Neuron (in vitro differentiated cells): ENCODE measurements around the gene CDC14A.
"Not testable (repeated sequence)": the region's sequence is repeated elsewhere in the genome, so short reads cannot be mapped to it uniquely, and the experiment has no call there.

Experiments used
- H2AFZ ChIP-seq: one replicate; pipeline ENCODE4 v1.6.1; 2013; ENCODE audit warnings: low read depth, mild to moderate bottlenecking, inconsistent platforms, low read length, moderate library complexity
- H3K27me3 ChIP-seq: one replicate; pipeline ENCODE4 v1.6.1; 2013; ENCODE audit warnings: low read length; ENCODE audit not compliant: insufficient read depth
- H3K36me3 ChIP-seq: one replicate; pipeline ENCODE4 v1.6.1; 2013; ENCODE audit warnings: low read length; ENCODE audit not compliant: insufficient read depth
- H3K4me1 ChIP-seq: one replicate; pipeline ENCODE4 v1.6.1; 2013; ENCODE audit warnings: low read length; ENCODE audit not compliant: insufficient read depth
- H3K4me3 ChIP-seq: 2 replicates; pipeline ENCODE4 v1.5.1; 2013; ENCODE audit warnings: mild to moderate bottlenecking, low read length, moderate library complexity
- H3K9me3 ChIP-seq: one replicate; pipeline ENCODE4 v1.6.1; 2013; ENCODE audit warnings: low read length

Gene CDC14A

GRCh38 chr1:100322436-100323211 is 29.7 kb upstream of the CDC14A start:
- H3K4me3 ChIP-seq = no peak overlapping the region
- H3K36me3 ChIP-seq = no peaks in the 10 kb centered on the region

GRCh38 chr1:100323419-100324106 is 28.7 kb upstream of the CDC14A start:
- no peak overlapping the region for H2AFZ ChIP-seq
- no peaks in the 10 kb centered on the region for H3K27me3 ChIP-seq
- no peaks in the 10 kb centered on the region for H3K36me3 ChIP-seq
- H3K4me1 ChIP-seq = no peaks in the 10 kb centered on the region
- H3K9me3 ChIP-seq = no peaks in the 10 kb centered on the region
- no peak overlapping the region for H3K4me3 ChIP-seq

More at GRCh38 chr1:100322436-100323211, 29.7 kb upstream of the CDC14A start:
- H2AFZ ChIP-seq = no peak overlapping the region
- H3K4me1 ChIP-seq = no peaks in the 10 kb centered on the region
- H3K27me3 ChIP-seq = no peaks in the 10 kb centered on the region
- H3K9me3 ChIP-seq = no peaks in the 10 kb centered on the region

- Histone ChIP-seq H2AFZ (no peak overlapping the region), H3K4me3 (no peak overlapping the region), H3K27me3 (no peaks in the 10 kb centered on the region), H3K4me1 (no peaks in the 10 kb centered on the region), H3K36me3 (no peaks in the 10 kb centered on the region), H3K9me3 (no peaks in the 10 kb centered on the region)
Measured at GRCh38 chr1:100325415-100326324, 26.6 kb upstream of the CDC14A start.

GRCh38 chr1:100326325-100326670 is 26.0 kb upstream of the CDC14A start:
- H3K4me1 ChIP-seq, H3K9me3 ChIP-seq, H3K36me3 ChIP-seq, H3K27me3 ChIP-seq, H3K4me3 ChIP-seq, H2AFZ ChIP-seq: not testable (repeated sequence)

GRCh38 chr1:100328133-100328532 is 24.2 kb upstream of the CDC14A start:
- Histone ChIP-seq H3K4me3 (no peak overlapping the region), H2AFZ (no peak overlapping the region), H3K36me3 (no peaks in the 10 kb centered on the region), H3K4me1 (no peaks in the 10 kb centered on the region), H3K9me3 (no peaks in the 10 kb centered on the region), H3K27me3 (no peaks in the 10 kb centered on the region)

- H3K9me3 ChIP-seq, H3K4me1 ChIP-seq, H3K27me3 ChIP-seq, H3K4me3 ChIP-seq, H3K36me3 ChIP-seq, H2AFZ ChIP-seq: not testable (repeated sequence)
Measured at GRCh38 chr1:100331146-100331545, 21.2 kb upstream of the CDC14A start.

GRCh38 chr1:100332331-100332730 is 20.0 kb upstream of the CDC14A start:
- Histone ChIP-seq H3K27me3 (no peaks in the 10 kb centered on the region), H3K9me3 (no peaks in the 10 kb centered on the region), H3K4me3 (no peak overlapping the region), H3K4me1 (no peaks in the 10 kb centered on the region), H3K36me3 (no peaks in the 10 kb centered on the region), H2AFZ (no peak overlapping the region)

GRCh38 chr1:100335436-100335835 is 16.9 kb upstream of the CDC14A start:
- Histone ChIP-seq H2AFZ (no peak overlapping the region), H3K4me1 (no peaks in the 10 kb centered on the region), H3K9me3 (no peaks in the 10 kb centered on the region), H3K36me3 (no peaks in the 10 kb centered on the region), H3K4me3 (no peak overlapping the region), H3K27me3 (no peaks in the 10 kb centered on the region)

- H3K4me1 ChIP-seq, H2AFZ ChIP-seq, H3K4me3 ChIP-seq, H3K27me3 ChIP-seq, H3K9me3 ChIP-seq, H3K36me3 ChIP-seq: not testable (repeated sequence)
Measured at GRCh38 chr1:100337878-100338277, 14.4 kb upstream of the CDC14A start.

- H3K27me3 ChIP-seq, H3K36me3 ChIP-seq, H3K4me3 ChIP-seq, H2AFZ ChIP-seq, H3K4me1 ChIP-seq, H3K9me3 ChIP-seq: not testable (repeated sequence)
Measured at GRCh38 chr1:100339735-100340134, 12.6 kb upstream of the CDC14A start.

- Histone ChIP-seq H2AFZ (no peak overlapping the region), H3K9me3 (no peaks in the 10 kb centered on the region), H3K4me3 (no peak overlapping the region), H3K36me3 (no peaks in the 10 kb centered on the region), H3K27me3 (no peaks in the 10 kb centered on the region), H3K4me1 (no peaks in the 10 kb centered on the region)
Measured at GRCh38 chr1:100340494-100340893, 11.8 kb upstream of the CDC14A start.

GRCh38 chr1:100342348-100342747 is 10.0 kb upstream of the CDC14A start:
- Histone ChIP-seq H3K4me3 (no peak overlapping the region), H3K36me3 (no peaks in the 10 kb centered on the region), H3K9me3 (no peaks in the 10 kb centered on the region), H2AFZ (no peak overlapping the region), H3K27me3 (no peaks in the 10 kb centered on the region), H3K4me1 (no peaks in the 10 kb centered on the region)

- no peak overlapping the region for H2AFZ ChIP-seq
- no peaks in the 10 kb centered on the region for H3K4me1 ChIP-seq
- H3K36me3 ChIP-seq = no peaks in the 10 kb centered on the region
- H3K4me3 ChIP-seq = no peak overlapping the region
- no peaks in the 10 kb centered on the region for H3K27me3 ChIP-seq
- no peaks in the 10 kb centered on the region for H3K9me3 ChIP-seq
Measured at GRCh38 chr1:100343897-100344296, 8.4 kb upstream of the CDC14A start.
